Uterus (tissue), 4 donors: Measurements from ENCODE around the gene MYO1F. TPM values are rescaled to one million over a fixed set of nuclear protein-coding genes. Genes with fewer than 3 reads are reported as not detected.

Experiments
- DNase-seq, 2 donors: peaks; one replicate each; pipeline ENCODE4 v3.0.0-alpha.2; 2019 to 2020
- H3K27ac ChIP-seq, 2 donors: fragments of 200-600 bp; sonication (generic); 1 replicate in 1 of 2; 2 replicates in 1 of 2; pipeline ENCODE4 v1.5.1; 2016 to 2018
- H3K27me3 ChIP-seq, 2 donors: fragments of 200-600 bp; sonication (generic); one replicate each; pipeline ENCODE4 v1.5.1; 2018 to 2019; ENCODE audit warnings: control low read depth in 1 of 2
- H3K36me3 ChIP-seq, 2 donors: fragments of 200-600 bp; sonication (generic); one replicate each; pipeline ENCODE4 v1.5.1; 2019; ENCODE audit warnings: control low read depth in 1 of 2
- H3K4me1 ChIP-seq, 2 donors: fragments of 200-600 bp; sonication (generic); one replicate each; pipeline ENCODE4 v1.5.1; 2018 to 2019; ENCODE audit warnings: control low read depth in 1 of 2
- H3K4me3 ChIP-seq, 2 donors: fragments of 200-600 bp; sonication (generic); 1 replicate in 1 of 2; 2 replicates in 1 of 2; pipeline ENCODE4 v1.5.1; 2018 to 2019; ENCODE audit warnings: mild to moderate bottlenecking in 1 of 2
- H3K9me3 ChIP-seq, 2 donors: fragments of 200-600 bp; sonication (generic); one replicate each; pipeline ENCODE4 v1.5.1; 2019; ENCODE audit warnings: control low read depth in 1 of 2
- POLR2A ChIP-seq, 2 donors: fragments of 450-650 bp; IDR thresholded peaks; one replicate each; pipeline ENCODE4 v1.6.1; 2016; ENCODE audit warnings: antibody characterized with exemption in 2 of 2, mild to moderate bottlenecking in 1 of 2, moderate library complexity in 1 of 2
- intact Hi-C: fragments of 100-400 bp; cut with DNase I; formaldehyde crosslinking; loops from one replicate; pipeline ENCODE4 v1.15.1; 2023; ENCODE audit warnings: low total_unique reads
- total RNA-seq, 4 donors: library from RNA; depleted of rRNA in 3 of 4; stranded (reverse); fragments of >200 nt in 3 of 4; gene quantifications; one replicate each; pipeline versions ENCODE4 v1.1.0 to v1.2.4, GENCODE V29; 2014 to 2023
- TF ChIP-seq, protein P1 (sequence below), 4 experiments: fragments of 200-600 bp in 2 of 4; fragments of 450-650 bp in 2 of 4; sonication (generic) in 2 of 4; IDR thresholded peaks; one replicate each; pipeline ENCODE4 v1.5.1; 2016 to 2019; ENCODE audit warnings: antibody characterized with exemption in 4 of 4, mild to moderate bottlenecking in 2 of 4, moderate library complexity in 1 of 4
- donor health status: DM: yes; HTN: yes; CAD: no.

The MYO1F gene
- total RNA-seq, 4 donors from 2014 or later, result 4.1 to 45.9 (median 7.5) TPM

DNA sequence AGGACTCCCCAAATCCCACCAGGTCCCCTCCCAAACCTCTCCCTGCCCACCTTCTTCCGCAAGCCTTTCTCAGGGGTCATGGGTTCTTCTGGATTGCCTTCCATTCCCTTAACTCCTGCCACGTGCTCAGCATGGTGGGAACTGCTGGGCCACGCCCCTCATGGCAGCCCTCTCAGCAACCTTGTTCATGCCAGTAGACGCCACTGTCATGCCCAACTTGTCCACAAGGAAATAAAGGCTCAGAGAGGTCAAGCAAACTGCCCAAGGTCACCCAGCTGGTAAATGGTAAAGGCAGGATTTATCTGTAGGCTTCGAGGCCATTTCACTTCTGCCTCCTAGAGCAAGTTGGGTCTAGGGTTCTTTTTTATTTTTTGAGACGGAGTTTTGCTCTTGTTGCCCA is 85.7 kb downstream of the MYO1F start:
- intact Hi-C loops, result no loop called here
- TF ChIP-seq, protein P1, sequence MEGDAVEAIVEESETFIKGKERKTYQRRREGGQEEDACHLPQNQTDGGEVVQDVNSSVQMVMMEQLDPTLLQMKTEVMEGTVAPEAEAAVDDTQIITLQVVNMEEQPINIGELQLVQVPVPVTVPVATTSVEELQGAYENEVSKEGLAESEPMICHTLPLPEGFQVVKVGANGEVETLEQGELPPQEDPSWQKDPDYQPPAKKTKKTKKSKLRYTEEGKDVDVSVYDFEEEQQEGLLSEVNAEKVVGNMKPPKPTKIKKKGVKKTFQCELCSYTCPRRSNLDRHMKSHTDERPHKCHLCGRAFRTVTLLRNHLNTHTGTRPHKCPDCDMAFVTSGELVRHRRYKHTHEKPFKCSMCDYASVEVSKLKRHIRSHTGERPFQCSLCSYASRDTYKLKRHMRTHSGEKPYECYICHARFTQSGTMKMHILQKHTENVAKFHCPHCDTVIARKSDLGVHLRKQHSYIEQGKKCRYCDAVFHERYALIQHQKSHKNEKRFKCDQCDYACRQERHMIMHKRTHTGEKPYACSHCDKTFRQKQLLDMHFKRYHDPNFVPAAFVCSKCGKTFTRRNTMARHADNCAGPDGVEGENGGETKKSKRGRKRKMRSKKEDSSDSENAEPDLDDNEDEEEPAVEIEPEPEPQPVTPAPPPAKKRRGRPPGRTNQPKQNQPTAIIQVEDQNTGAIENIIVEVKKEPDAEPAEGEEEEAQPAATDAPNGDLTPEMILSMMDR (IDR thresholded peaks at IDR 0.05), result no peak
- no peak for TF ChIP-seq POLR2A (IDR thresholded peaks at IDR 0.05)
- DNase-seq, result no peak
- H3K4me1 ChIP-seq, result no peaks in the 10 kb centered on the region
- no peaks in the 10 kb centered on the region for H3K36me3 ChIP-seq
- no peaks in the 10 kb centered on the region for H3K9me3 ChIP-seq
- no peaks in the 10 kb centered on the region for H3K27me3 ChIP-seq
- no peak overlapping the region for H3K4me3 ChIP-seq
- H3K27ac ChIP-seq, result no peak overlapping the region

DNA sequence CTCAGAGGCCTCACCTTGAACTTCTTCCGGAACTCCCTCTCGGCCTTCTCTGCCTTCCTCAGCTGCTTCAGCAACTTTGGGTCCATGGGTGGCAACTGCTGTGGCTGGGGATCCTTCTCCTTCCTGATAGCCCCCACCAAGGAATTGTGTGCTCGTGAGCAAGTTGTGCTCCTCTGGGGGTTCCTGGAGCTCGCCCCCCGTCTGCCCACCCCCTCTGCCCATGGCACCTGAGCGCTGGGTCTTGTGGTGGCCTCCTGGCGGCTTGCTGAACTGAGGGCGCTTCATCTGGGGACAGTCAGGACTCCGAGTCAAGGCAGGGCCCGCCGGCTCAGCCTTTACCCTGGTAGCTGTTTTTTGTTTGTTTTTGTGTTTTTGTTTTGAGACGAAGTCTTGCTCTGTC is 86.4 kb downstream of the MYO1F start:
- Histone ChIP-seq H3K27ac (no peak overlapping the region), H3K4me1 (no peaks in the 10 kb centered on the region), H3K27me3 (no peaks in the 10 kb centered on the region), H3K36me3 (no peaks in the 10 kb centered on the region), H3K4me3 (no peak overlapping the region), H3K9me3 (no peaks in the 10 kb centered on the region)
- intact Hi-C loops, result no loop called here
- no peak for DNase-seq
- TF ChIP-seq, protein P1 (IDR thresholded peaks at IDR 0.05), result no peak
- no peak for TF ChIP-seq POLR2A (IDR thresholded peaks at IDR 0.05)

DNA sequence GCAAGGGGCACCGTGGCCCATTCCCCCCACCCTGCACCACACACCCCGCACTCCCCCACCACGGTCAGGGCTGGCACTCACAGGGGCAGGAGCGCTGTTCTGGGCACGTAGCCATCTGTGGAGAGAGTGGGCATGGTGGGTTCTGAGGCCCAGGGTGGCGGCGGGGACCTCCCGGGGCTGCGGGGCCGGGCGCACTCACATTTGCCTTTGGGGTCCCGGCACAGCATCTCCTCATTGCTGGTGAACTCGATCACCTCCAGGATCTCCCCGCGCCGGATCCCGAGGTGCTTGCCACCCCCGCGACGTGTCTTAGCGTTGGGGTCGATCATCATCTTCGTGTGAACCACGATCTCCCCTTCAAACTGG is 86.9 kb downstream of the MYO1F start:
- intact Hi-C loops, result no loop called here
- Histone ChIP-seq H3K27ac (no peak overlapping the region), H3K4me1 (no peaks in the 10 kb centered on the region), H3K27me3 (no peaks in the 10 kb centered on the region), H3K36me3 (no peaks in the 10 kb centered on the region), H3K4me3 (no peak overlapping the region), H3K9me3 (no peaks in the 10 kb centered on the region)
- DNase-seq, result no peak
- TF ChIP-seq, protein P1 (IDR thresholded peaks at IDR 0.05), result no peak
- no peak for TF ChIP-seq POLR2A (IDR thresholded peaks at IDR 0.05)

DNA sequence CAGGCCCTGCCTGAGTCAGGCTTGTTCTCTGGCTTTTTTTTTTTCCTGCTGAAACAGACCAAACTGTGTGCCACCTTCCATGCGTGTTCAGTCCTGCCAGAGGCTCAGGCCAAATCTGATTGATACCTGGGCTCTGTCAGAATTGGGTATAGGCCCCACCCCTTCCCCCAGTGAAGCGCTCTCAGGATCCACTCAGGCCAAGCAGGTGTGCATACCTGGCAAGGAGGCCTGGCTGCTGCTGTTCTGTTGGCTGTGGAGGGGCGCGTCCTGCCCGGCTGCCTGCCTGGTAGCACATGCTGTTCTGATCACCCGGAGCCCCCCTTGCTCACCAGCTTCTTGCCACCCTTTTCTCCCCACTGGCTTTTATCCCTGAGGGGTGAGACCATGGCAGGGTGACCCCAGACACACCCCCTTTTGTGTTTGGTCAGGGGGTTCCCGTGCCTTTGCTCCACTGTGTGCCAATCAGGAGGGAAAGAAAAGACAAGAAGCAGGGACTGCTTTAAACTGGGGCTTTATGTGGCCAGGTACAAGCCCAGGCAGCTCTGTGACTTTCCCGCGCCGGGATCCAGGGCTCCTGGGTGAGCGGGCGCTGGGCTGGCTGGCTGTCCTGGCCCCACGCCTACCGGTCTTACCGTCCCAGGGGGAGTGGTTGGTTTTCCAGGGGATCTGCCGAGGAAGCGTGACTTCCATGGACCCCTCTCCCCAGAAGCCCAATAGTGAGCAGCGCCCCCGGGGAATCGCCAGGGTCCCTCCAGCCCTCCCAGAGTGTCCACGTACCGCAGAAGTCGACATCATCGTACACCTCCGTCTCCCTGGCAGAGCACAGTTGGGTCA is 87.5 kb downstream of the MYO1F start:
- intact Hi-C loops, result no loop called here
- Histone ChIP-seq H3K36me3 (no peaks in the 10 kb centered on the region), H3K27ac (no peak overlapping the region)

DNA sequence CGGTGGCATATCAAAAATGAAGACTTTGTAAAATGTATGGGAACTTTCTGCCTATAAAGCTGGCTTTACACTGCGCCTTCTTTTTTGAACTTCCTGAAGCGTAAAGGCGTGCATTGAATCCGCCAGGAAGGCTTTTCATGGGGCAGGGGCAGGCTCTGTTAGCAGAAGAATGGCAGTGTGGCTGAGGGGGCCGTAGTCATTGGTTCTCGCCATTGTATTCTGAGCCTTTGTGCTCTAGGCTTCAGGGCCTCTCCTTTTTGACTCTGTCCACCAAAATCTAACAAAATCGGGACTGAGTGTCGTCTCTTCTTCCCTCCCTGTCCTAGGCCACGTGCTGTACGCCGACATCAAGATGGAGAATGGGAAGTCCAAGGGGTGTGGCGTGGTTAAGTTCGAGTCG is 88.9 kb downstream of the MYO1F start:
- DNase-seq, result no peak
- Histone ChIP-seq H3K9me3 (no peaks in the 10 kb centered on the region), H3K36me3 (no peaks in the 10 kb centered on the region), H3K27me3 (no peaks in the 10 kb centered on the region), H3K27ac (no peak overlapping the region), H3K4me1 (no peaks in the 10 kb centered on the region), H3K4me3 (no peak overlapping the region)
- no peak for TF ChIP-seq POLR2A (IDR thresholded peaks at IDR 0.05)
- TF ChIP-seq, protein P1 (IDR thresholded peaks at IDR 0.05), result no peak
- intact Hi-C loops, result no loop called here

More for the DNA sequence above, 87.5 kb downstream of the MYO1F start:
- no peaks in the 10 kb centered on the region for H3K4me1 ChIP-seq
- no peak overlapping the region for H3K4me3 ChIP-seq
- no peak for DNase-seq
- no peak for TF ChIP-seq POLR2A (IDR thresholded peaks at IDR 0.05)
- TF ChIP-seq, protein P1 (IDR thresholded peaks at IDR 0.05), result no peak
- H3K9me3 ChIP-seq, result no peaks in the 10 kb centered on the region
- H3K27me3 ChIP-seq, result no peaks in the 10 kb centered on the region
